Measurements from ENCODE around the gene LUZP1.

- TF ChIP-seq POLR2A (IDR thresholded peaks at IDR 0.05) (no peak), EP300 (IDR thresholded peaks at IDR 0.05) (no peak)
- TF ChIP-seq, protein P1, sequence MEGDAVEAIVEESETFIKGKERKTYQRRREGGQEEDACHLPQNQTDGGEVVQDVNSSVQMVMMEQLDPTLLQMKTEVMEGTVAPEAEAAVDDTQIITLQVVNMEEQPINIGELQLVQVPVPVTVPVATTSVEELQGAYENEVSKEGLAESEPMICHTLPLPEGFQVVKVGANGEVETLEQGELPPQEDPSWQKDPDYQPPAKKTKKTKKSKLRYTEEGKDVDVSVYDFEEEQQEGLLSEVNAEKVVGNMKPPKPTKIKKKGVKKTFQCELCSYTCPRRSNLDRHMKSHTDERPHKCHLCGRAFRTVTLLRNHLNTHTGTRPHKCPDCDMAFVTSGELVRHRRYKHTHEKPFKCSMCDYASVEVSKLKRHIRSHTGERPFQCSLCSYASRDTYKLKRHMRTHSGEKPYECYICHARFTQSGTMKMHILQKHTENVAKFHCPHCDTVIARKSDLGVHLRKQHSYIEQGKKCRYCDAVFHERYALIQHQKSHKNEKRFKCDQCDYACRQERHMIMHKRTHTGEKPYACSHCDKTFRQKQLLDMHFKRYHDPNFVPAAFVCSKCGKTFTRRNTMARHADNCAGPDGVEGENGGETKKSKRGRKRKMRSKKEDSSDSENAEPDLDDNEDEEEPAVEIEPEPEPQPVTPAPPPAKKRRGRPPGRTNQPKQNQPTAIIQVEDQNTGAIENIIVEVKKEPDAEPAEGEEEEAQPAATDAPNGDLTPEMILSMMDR (IDR thresholded peaks at IDR 0.05), result no peak
These were observed 17.9 kb downstream of the LUZP1 start for GRCh38 chr1:23150742-23151141.

Data from ovary (tissue), 3 donors.